HG02571 (cell line): Measurements from ENCODE around the gene CD200R1L.
"Not testable (repeated sequence)": the region's sequence is repeated elsewhere in the genome, so short reads cannot be mapped to it uniquely, and the experiment has no call there.

ENCODE experiments used
- ATAC-seq: cut with Tn5 transposase; IDR thresholded peaks from one replicate; pipeline ENCODE4 v1.9.1; 2021; ENCODE audit warnings: mild to moderate bottlenecking, moderate library complexity; ENCODE audit not compliant: unreplicated experiment

Gene CD200R1L

GRCh38 chr3:112846764-112847163 lies at the start of gene CD200R1L:
Gene CD200R1L, minus strand, starts transcription at chr3:112846864. Its CDS starts 17,497 bp downstream, at chr3:112829367.
- no peak for ATAC-seq

GRCh38 chr3:112894258-112894657 lies 47.6 kb upstream of the CD200R1L start:
- no peak for ATAC-seq

- no peak for ATAC-seq
Measured at GRCh38 chr3:112889357-112889756, 42.7 kb upstream of the CD200R1L start.

GRCh38 chr3:112888381-112889085 lies 41.9 kb upstream of the CD200R1L start:
- ATAC-seq, result no peak

GRCh38 chr3:112884678-112885290 lies 38.1 kb upstream of the CD200R1L start:
- no peak for ATAC-seq

- no peak for ATAC-seq
Measured at GRCh38 chr3:112881891-112882290, 35.2 kb upstream of the CD200R1L start.

- ATAC-seq, result no peak
Measured at GRCh38 chr3:112875561-112875960, 28.9 kb upstream of the CD200R1L start.

- no peak for ATAC-seq
Measured at GRCh38 chr3:112874725-112875124, 28.1 kb upstream of the CD200R1L start.

- ATAC-seq, result no peak
Measured at GRCh38 chr3:112873632-112874031, 27.0 kb upstream of the CD200R1L start.

GRCh38 chr3:112871735-112872134 lies 25.1 kb upstream of the CD200R1L start:
- no peak for ATAC-seq

- ATAC-seq, result no peak
Measured at GRCh38 chr3:112865757-112866156, 19.1 kb upstream of the CD200R1L start.

- no peak for ATAC-seq
Measured at GRCh38 chr3:112860898-112861297, 14.2 kb upstream of the CD200R1L start.

- ATAC-seq, result no peak
Measured at GRCh38 chr3:112858410-112859069, 11.9 kb upstream of the CD200R1L start.

- ATAC-seq, result no peak
Measured at GRCh38 chr3:112857526-112857925, 10.9 kb upstream of the CD200R1L start.

GRCh38 chr3:112856537-112856936 lies 9.9 kb upstream of the CD200R1L start:
- ATAC-seq, result no peak

- ATAC-seq, result no peak
Measured at GRCh38 chr3:112855883-112856282, 9.2 kb upstream of the CD200R1L start.

GRCh38 chr3:112855074-112855473 lies 8.4 kb upstream of the CD200R1L start:
- ATAC-seq, result not testable (repeated sequence)

- no peak for ATAC-seq
Measured at GRCh38 chr3:112848196-112848595, 1.5 kb upstream of the CD200R1L start.

GRCh38 chr3:112847692-112848091 lies 1.0 kb upstream of the CD200R1L start:
- ATAC-seq, result no peak

- no peak for ATAC-seq
Measured at GRCh38 chr3:112845772-112846171, 892 bp downstream of the CD200R1L start.

- ATAC-seq, result no peak
Measured at GRCh38 chr3:112829046-112829445, 17.6 kb downstream of the CD200R1L start.
